NCI-H774 (cell line): ENCODE data around the gene DNASE1L1.
A peak's percentile ranks its signal among the peaks of the same experiment; 100 is the strongest.

Experiments used
- DNase-seq: peaks from one replicate; lab custom pipeline; 2025; lab: John Stamatoyannopoulos, UW

DNASE1L1 gene

GRCh38 chrX:154436374-154436982 lies 27.4 kb upstream of the DNASE1L1 start:
- DNase-seq, result peak; percentile 45

- DNase-seq, result no peak
These were observed 26.2 kb upstream of the DNASE1L1 start for GRCh38 chrX:154435171-154435733.

- no peak for DNase-seq
These were observed 25.5 kb upstream of the DNASE1L1 start for GRCh38 chrX:154434394-154435168.

- no peak for DNase-seq
These were observed 24.6 kb upstream of the DNASE1L1 start for GRCh38 chrX:154433605-154434004.

GRCh38 chrX:154432210-154432609 lies 23.2 kb upstream of the DNASE1L1 start:
- DNase-seq, result no peak

GRCh38 chrX:154431341-154431740 lies 22.3 kb upstream of the DNASE1L1 start:
- no peak for DNase-seq

GRCh38 chrX:154430916-154431315 lies 21.9 kb upstream of the DNASE1L1 start:
- no peak for DNase-seq

- no peak for DNase-seq
These were observed 21.4 kb upstream of the DNASE1L1 start for GRCh38 chrX:154430479-154430878.

- no peak for DNase-seq
These were observed 20.7 kb upstream of the DNASE1L1 start for GRCh38 chrX:154429711-154430110.

- DNase-seq, result peak; percentile 93
These were observed 19.4 kb upstream of the DNASE1L1 start, which contains the start of gene ATP6AP1 for GRCh38 chrX:154428176-154429171. Gene ATP6AP1 (plus strand): TSS chrX:154428677. CDS start chrX:154428693, 16 bp downstream.

GRCh38 chrX:154426916-154427770 lies 18.1 kb upstream of the DNASE1L1 start:
- no peak for DNase-seq

GRCh38 chrX:154420402-154420756 lies 11.3 kb upstream of the DNASE1L1 start:
- no peak for DNase-seq

GRCh38 chrX:154419688-154420401 lies 10.8 kb upstream of the DNASE1L1 start:
- no peak for DNase-seq

- no peak for DNase-seq
These were observed 10.1 kb upstream of the DNASE1L1 start for GRCh38 chrX:154419189-154419588.

- no peak for DNase-seq
These were observed 8.1 kb upstream of the DNASE1L1 start for GRCh38 chrX:154417157-154417556.

- no peak for DNase-seq
These were observed 4.1 kb upstream of the DNASE1L1 start for GRCh38 chrX:154413142-154413541.

GRCh38 chrX:154412468-154412867 lies 3.4 kb upstream of the DNASE1L1 start:
- no peak for DNase-seq

- peak; percentile 42 for DNase-seq
These were observed 2.9 kb upstream of the DNASE1L1 start for GRCh38 chrX:154411981-154412340.

- DNase-seq, result no peak
These were observed 314 bp downstream of the DNASE1L1 start for GRCh38 chrX:154408659-154409221.

GRCh38 chrX:154404625-154405192 lies 4.3 kb downstream of the DNASE1L1 start:
- no peak for DNase-seq
